Lower lobe of right lung (tissue), 2 donors: ENCODE measurements around the gene VCAM1. TPM values are rescaled to one million over a fixed set of nuclear protein-coding genes. Genes with fewer than 3 reads are reported as not detected.

ENCODE experiments used
- ATAC-seq, 2 donors: fragments of 200-7000 bp; cut with Tn5 transposase; one replicate each; pipeline ENCODE4 v1.9.1; 2020 to 2022; ENCODE audit warnings: mild to moderate bottlenecking in 2 of 2, moderate library complexity in 2 of 2
- DNase-seq: peaks from one replicate; pipeline ENCODE4 v3.0.0-alpha.2; 2020
- H3K27ac ChIP-seq: fragments of 200-600 bp; one replicate; pipeline ENCODE4 v1.8.0; 2022
- H3K27me3 ChIP-seq: fragments of 200-600 bp; one replicate; pipeline ENCODE4 v1.8.0; 2022; ENCODE audit warnings: low read depth
- H3K36me3 ChIP-seq: fragments of 200-600 bp; one replicate; pipeline ENCODE4 v1.8.0; 2022; ENCODE audit warnings: mild to moderate bottlenecking
- H3K4me1 ChIP-seq: fragments of 200-600 bp; one replicate; pipeline ENCODE4 v1.8.0; 2022
- H3K4me3 ChIP-seq: fragments of 200-600 bp; one replicate; pipeline ENCODE4 v1.8.0; 2022; ENCODE audit warnings: mild to moderate bottlenecking
- H3K9me3 ChIP-seq: fragments of 200-600 bp; one replicate; pipeline ENCODE4 v1.8.0; 2022
- intact Hi-C: fragments of 100-400 bp; cut with DNase I; formaldehyde crosslinking; loops from one replicate; pipeline ENCODE4 v1.11.0; 2022
- long read RNA-seq: library from polyadenylated mRNA; unstranded; transcript quantifications from one replicate; pipeline ENCODE4 v2.0.0, GENCODE V29; 2021
- total RNA-seq: library from RNA; stranded (reverse); fragmentation: NEBNext Ultra II Directional; extraction: Animal tissue kit (Norgen Biotek cat#: 25700); gene quantifications from one replicate; pipeline ENCODE4 v1.2.1, GENCODE V29; 2021
- TF ChIP-seq, protein P1 (sequence below): fragments of 200-600 bp; IDR thresholded peaks from one replicate; pipeline ENCODE4 v1.8.0; 2022; ENCODE audit warnings: antibody characterized with exemption, mild to moderate bottlenecking
- donor health status: DM: no; HTN: yes; CAD: no; lungs with severe emphysema.

Gene VCAM1, protein sequence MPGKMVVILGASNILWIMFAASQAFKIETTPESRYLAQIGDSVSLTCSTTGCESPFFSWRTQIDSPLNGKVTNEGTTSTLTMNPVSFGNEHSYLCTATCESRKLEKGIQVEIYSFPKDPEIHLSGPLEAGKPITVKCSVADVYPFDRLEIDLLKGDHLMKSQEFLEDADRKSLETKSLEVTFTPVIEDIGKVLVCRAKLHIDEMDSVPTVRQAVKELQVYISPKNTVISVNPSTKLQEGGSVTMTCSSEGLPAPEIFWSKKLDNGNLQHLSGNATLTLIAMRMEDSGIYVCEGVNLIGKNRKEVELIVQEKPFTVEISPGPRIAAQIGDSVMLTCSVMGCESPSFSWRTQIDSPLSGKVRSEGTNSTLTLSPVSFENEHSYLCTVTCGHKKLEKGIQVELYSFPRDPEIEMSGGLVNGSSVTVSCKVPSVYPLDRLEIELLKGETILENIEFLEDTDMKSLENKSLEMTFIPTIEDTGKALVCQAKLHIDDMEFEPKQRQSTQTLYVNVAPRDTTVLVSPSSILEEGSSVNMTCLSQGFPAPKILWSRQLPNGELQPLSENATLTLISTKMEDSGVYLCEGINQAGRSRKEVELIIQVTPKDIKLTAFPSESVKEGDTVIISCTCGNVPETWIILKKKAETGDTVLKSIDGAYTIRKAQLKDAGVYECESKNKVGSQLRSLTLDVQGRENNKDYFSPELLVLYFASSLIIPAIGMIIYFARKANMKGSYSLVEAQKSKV
- 5.5 TPM for total RNA-seq
- long read RNA-seq, transcript VCAM1-201 (9 exons, 3,083 nt), result major isoform, 9 of 9 reads
- long read RNA-seq, partial matches to known transcripts, result 0 of 9 reads
- long read RNA-seq, other reads (novel, unspliced or antisense), result 0 of 9 reads

DNA sequence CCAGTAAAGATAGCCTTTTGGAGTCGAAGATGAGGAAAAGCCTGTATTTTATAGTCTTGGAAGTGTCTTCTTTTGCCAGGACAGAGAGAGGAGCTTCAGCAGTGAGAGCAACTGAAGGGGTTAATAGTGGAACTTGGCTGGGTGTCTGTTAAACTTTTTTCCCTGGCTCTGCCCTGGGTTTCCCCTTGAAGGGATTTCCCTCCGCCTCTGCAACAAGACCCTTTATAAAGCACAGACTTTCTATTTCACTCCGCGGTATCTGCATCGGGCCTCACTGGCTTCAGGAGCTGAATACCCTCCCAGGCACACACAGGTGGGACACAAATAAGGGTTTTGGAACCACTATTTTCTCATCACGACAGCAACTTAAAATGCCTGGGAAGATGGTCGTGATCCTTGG, at the start of gene VCAM1:
Gene VCAM1, plus strand, starts transcription at position 253 of the 400 bp plus-strand sequence. Its CDS starts 119 bp downstream, at position 372.
- DNase-seq (no peak), ATAC-seq (peak in 1 of 2 donors; percentile 41)
- no peaks in the 10 kb centered on the region for H3K27me3 ChIP-seq
- intact Hi-C loops, result no loop called here
- TF ChIP-seq, protein P1, sequence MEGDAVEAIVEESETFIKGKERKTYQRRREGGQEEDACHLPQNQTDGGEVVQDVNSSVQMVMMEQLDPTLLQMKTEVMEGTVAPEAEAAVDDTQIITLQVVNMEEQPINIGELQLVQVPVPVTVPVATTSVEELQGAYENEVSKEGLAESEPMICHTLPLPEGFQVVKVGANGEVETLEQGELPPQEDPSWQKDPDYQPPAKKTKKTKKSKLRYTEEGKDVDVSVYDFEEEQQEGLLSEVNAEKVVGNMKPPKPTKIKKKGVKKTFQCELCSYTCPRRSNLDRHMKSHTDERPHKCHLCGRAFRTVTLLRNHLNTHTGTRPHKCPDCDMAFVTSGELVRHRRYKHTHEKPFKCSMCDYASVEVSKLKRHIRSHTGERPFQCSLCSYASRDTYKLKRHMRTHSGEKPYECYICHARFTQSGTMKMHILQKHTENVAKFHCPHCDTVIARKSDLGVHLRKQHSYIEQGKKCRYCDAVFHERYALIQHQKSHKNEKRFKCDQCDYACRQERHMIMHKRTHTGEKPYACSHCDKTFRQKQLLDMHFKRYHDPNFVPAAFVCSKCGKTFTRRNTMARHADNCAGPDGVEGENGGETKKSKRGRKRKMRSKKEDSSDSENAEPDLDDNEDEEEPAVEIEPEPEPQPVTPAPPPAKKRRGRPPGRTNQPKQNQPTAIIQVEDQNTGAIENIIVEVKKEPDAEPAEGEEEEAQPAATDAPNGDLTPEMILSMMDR, result no peak
- no peak within 1 kb of the TSS for H3K27ac ChIP-seq
- no peaks in the 10 kb centered on the region for H3K4me1 ChIP-seq
- H3K9me3 ChIP-seq, result no peaks in the 10 kb centered on the region
- peak within 1 kb of the TSS; percentile 38 for H3K4me3 ChIP-seq
- H3K36me3 ChIP-seq, result no peaks in the 10 kb centered on the region

DNA sequence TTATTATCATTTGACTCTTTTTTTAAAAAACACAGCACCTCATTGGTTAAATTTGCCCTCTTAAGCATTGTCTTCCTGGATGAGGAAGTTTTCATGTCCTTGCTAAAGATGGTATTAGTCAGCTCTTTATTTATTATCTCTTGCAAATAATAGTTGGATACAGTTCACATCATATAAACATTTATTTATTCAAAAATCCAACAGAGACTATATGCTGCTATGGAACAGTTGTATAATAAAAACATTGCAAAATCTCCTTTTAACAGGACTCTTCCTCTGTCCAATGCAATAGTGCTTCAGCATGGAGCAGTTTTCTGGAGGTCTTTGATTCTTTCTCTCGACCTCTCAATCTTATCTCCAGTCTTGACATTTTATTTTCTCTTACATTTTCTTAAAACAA, 49.5 kb upstream of the VCAM1 start:
- DNase-seq, result no peak
- ATAC-seq, result no peak
- Histone ChIP-seq H3K9me3 (no peaks in the 10 kb centered on the region), H3K36me3 (no peaks in the 10 kb centered on the region), H3K4me1 (no peaks in the 10 kb centered on the region), H3K27me3 (no peaks in the 10 kb centered on the region), H3K4me3 (no peak overlapping the region), H3K27ac (no peak overlapping the region)
- intact Hi-C loops, result no loop called here
- TF ChIP-seq, protein P1, result no peak

DNA sequence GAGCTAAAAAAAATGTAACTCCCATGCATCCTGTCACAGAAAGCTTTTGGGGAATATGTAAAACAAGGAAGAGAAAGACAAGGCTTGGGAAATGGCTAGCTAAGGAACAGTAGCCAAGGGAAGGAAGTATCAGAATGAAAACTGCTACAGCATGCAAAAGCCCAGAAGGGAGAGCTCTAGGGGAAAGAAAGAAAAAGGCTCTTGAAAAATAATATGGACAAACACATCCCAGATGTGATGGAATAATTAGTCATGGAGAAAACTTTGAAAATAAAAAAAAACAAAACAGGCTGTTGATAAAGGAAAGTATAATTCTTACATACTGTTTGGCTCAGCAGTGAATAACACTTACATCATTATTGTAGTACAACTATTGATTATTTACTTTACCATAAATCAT, 47.9 kb upstream of the VCAM1 start:
- H3K4me3 ChIP-seq, result no peak overlapping the region
- peaks cover 3% of the 10 kb centered on the region for H3K9me3 ChIP-seq
- no peak for ATAC-seq
- TF ChIP-seq, protein P1, result no peak
- DNase-seq, result no peak
- H3K36me3 ChIP-seq, result no peaks in the 10 kb centered on the region
- no peaks in the 10 kb centered on the region for H3K4me1 ChIP-seq
- no peak overlapping the region for H3K27ac ChIP-seq
- no peaks in the 10 kb centered on the region for H3K27me3 ChIP-seq
- intact Hi-C loops, result no loop called here

DNA sequence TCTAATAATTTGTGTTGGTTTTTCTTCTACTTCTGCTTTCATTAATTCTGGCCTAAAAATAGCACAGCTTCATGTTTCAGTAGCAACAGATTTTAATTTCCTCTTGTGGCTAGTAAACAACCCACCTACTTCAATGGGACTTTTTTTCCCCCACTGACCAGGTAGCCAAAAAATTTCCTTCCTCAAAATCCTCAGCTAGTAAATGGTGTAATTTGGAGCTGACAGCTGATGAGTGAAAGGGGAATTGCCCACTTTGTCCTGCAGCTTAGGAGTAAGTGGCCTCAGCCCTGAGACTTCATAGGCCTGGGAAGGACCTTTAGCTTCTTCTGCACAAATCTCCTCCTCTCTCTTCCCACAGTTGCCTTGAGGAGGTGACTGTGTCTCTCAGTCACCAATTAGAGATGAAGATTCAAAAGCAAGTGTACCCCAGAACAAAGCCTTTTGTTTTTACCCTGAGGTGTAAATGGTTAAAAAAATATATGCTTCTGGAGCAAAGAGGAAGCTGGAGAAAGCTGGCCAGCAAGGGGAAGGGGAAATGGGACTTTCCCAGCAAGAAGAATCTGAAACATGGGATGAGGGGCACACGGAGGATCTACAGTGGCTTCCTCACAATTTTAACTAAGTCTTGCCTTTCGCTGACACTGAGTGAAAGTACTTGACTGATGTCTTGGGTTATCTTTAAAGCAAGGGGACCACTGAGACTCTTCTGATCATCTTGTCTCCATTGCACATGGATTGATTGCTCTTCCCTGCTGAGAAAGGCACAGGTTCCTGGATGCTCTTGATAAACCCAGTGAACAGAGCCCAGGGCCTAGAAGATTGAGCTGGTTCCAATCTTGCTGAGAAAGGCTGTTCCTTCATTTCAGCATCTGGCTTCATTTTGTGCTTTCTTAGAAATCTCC, 35.8 kb upstream of the VCAM1 start:
- ATAC-seq, result no peak
- intact Hi-C loops, result no loop called here
- Histone ChIP-seq H3K4me1 (peaks cover 7% of the 10 kb centered on the region), H3K36me3 (no peaks in the 10 kb centered on the region), H3K9me3 (no peaks in the 10 kb centered on the region), H3K4me3 (no peak overlapping the region), H3K27ac (no peak overlapping the region), H3K27me3 (no peaks in the 10 kb centered on the region)
- no peak for DNase-seq
- TF ChIP-seq, protein P1, result no peak

DNA sequence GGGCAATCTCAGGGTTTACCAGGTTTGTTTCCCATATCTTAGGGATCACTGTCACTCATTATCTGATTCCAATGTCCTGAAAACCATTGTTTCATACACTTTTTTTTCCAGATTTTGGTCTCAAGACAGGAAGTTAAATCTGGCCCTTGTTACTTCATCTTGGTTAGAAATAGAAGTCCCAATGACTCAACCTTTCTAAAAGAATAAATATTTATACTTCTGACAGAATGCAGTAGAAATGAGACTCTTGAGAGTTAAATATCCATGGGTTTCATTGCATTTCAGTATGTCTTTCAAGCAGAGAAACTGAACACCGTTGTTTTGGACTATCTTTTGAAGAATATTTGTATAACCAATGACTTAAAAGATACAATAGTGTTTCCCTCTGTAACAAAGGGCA, 19.8 kb upstream of the VCAM1 start:
- Histone ChIP-seq H3K4me1 (no peaks in the 10 kb centered on the region), H3K36me3 (no peaks in the 10 kb centered on the region), H3K27ac (no peak overlapping the region), H3K9me3 (peaks cover 6% of the 10 kb centered on the region), H3K4me3 (no peak overlapping the region), H3K27me3 (no peaks in the 10 kb centered on the region)
- ATAC-seq (no peak), DNase-seq (no peak)
- intact Hi-C loops, result no loop called here
- TF ChIP-seq, protein P1, result no peak
